Uterine smooth muscle cell (primary cell): Measurements from ENCODE around the gene DKK1. TPM values are rescaled to one million over a fixed set of nuclear protein-coding genes. Genes with fewer than 3 reads are reported as not detected.

Source experiments
- total RNA-seq: library from RNA; depleted of rRNA; stranded (reverse); fragments of >200 nt; gene quantifications from 2 replicates; pipeline ENCODE4 v1.2.3, GENCODE V29; 2014

DKK1 gene
- total RNA-seq, result 292 and 421 TPM in 2 replicates

DNA sequence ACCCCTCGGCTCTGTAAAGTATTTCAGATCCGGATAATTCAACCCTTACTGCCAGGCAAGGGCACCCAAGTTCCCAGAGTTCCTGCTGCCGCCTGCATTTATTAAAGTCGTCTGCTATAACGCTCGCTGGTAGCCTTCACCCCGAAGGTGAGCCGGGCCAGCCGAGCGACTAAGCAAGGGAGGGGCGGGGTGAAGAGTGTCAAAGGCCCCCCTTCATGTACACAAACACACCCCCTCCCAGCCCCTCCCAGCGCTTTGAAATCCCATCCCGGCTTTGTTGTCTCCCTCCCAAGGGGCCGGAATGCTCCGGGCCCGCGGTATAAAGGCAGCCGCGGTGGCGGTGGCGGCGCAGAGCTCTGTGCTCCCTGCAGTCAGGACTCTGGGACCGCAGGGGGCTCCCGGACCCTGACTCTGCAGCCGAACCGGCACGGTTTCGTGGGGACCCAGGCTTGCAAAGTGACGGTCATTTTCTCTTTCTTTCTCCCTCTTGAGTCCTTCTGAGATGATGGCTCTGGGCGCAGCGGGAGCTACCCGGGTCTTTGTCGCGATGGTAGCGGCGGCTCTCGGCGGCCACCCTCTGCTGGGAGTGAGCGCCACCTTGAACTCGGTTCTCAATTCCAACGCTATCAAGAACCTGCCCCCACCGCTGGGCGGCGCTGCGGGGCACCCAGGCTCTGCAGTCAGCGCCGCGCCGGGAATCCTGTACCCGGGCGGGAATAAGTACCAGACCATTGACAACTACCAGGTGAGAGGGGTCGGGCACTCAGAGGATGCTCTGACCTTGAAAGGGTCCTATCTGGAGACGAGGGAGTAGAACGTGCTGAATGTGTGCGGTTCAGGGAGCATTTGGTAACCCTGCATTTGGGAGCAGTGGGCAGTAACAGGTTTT is at the start of gene DKK1:
Gene DKK1, plus strand, starts transcription at position 349 of the 889 bp plus-strand sequence. Its CDS starts 154 bp downstream, at position 503.

